Ascending aorta (tissue), 2 donors: Measurements from ENCODE around the gene SLX4. TPM values are rescaled to one million over a fixed set of nuclear protein-coding genes. Genes with fewer than 3 reads are reported as not detected.

Experiments used
- DNase-seq, 2 donors: peaks; one replicate each; pipeline ENCODE4 v3.0.0-alpha.2; 2019; ENCODE audit warnings: low spot score in 2 of 2
- H3K27ac ChIP-seq, 2 donors: fragments of 200-600 bp; sonication (generic); one replicate each; pipeline ENCODE4 v1.5.1; 2016 to 2017; ENCODE audit warnings: mild to moderate bottlenecking in 1 of 2
- H3K27me3 ChIP-seq: fragments of 200-600 bp; sonication (generic); one replicate; pipeline ENCODE4 v1.5.1; 2017
- H3K36me3 ChIP-seq, 2 donors: fragments of 200-600 bp; sonication (generic); one replicate each; pipeline ENCODE4 v1.5.1; 2016
- H3K4me1 ChIP-seq, 2 donors: fragments of 200-600 bp; sonication (generic); one replicate each; pipeline ENCODE4 v1.5.1; 2016 to 2017; ENCODE audit warnings: mild to moderate bottlenecking in 1 of 2
- H3K4me3 ChIP-seq, 2 donors: fragments of 200-600 bp; sonication (generic); one replicate each; pipeline ENCODE4 v1.5.1; 2016 to 2017; ENCODE audit warnings: mild to moderate bottlenecking in 1 of 2
- H3K9me3 ChIP-seq, 2 donors: fragments of 200-600 bp; sonication (generic); one replicate each; pipeline ENCODE4 v1.5.1; 2016
- CTCF ChIP-seq, 3 experiments: fragments of 200-600 bp in 2 of 3; fragments of 450-650 bp in 1 of 3; sonication (generic) in 2 of 3; IDR thresholded peaks; one replicate each; pipeline ENCODE4 v1.5.1; 2016 to 2019; ENCODE audit warnings: antibody characterized with exemption in 3 of 3, mild to moderate bottlenecking in 1 of 3, moderate library complexity in 1 of 3
- intact Hi-C: fragments of 100-400 bp; cut with DNase I; formaldehyde crosslinking; loops from one replicate; pipeline ENCODE4 v1.15.1; 2023
- total RNA-seq: library from RNA; depleted of rRNA; stranded (reverse); fragments of >200 nt; gene quantifications from one replicate; pipeline ENCODE4 v1.1.0, GENCODE V29; 2016

The SLX4 gene
- total RNA-seq, 1 donor from 2014 or later = 3.4 TPM

GRCh38 chr16:3597226-3597625 is 14.2 kb downstream of the SLX4 start:
- H3K27ac ChIP-seq = no peak overlapping the region
- H3K4me3 ChIP-seq = no peak overlapping the region
- DNase-seq = no peak
- no peak for TF ChIP-seq CTCF (IDR thresholded peaks at IDR 0.05)
- no peaks in the 10 kb centered on the region for H3K4me1 ChIP-seq
- H3K36me3 ChIP-seq = peaks cover 5 to 30% of the 10 kb centered on the region in 2 donors
- no peaks in the 10 kb centered on the region for H3K27me3 ChIP-seq
- no peaks in the 10 kb centered on the region for H3K9me3 ChIP-seq
- intact Hi-C loops = no loop called here

GRCh38 chr16:3596101-3596861 is 15.1 kb downstream of the SLX4 start:
- no peak for DNase-seq
- H3K4me1 ChIP-seq = no peaks in the 10 kb centered on the region
- intact Hi-C loops = no loop called here

GRCh38 chr16:3595521-3596021 is 15.8 kb downstream of the SLX4 start:
- Histone ChIP-seq H3K27ac (no peak overlapping the region), H3K4me3 (no peak overlapping the region), H3K36me3 (peaks cover 4 to 36% of the 10 kb centered on the region in 2 donors), H3K4me1 (no peaks in the 10 kb centered on the region), H3K27me3 (no peaks in the 10 kb centered on the region), H3K9me3 (no peaks in the 10 kb centered on the region)
- intact Hi-C loops = no loop called here
- no peak for DNase-seq
- no peak for TF ChIP-seq CTCF (IDR thresholded peaks at IDR 0.05)

More at GRCh38 chr16:3596101-3596861, 15.1 kb downstream of the SLX4 start:
- Histone ChIP-seq H3K4me3 (no peak overlapping the region), H3K27me3 (no peaks in the 10 kb centered on the region), H3K36me3 (peaks cover 4 to 36% of the 10 kb centered on the region in 2 donors), H3K27ac (no peak overlapping the region), H3K9me3 (no peaks in the 10 kb centered on the region)
- TF ChIP-seq CTCF (IDR thresholded peaks at IDR 0.05) = no peak

- intact Hi-C loops = no loop called here
- no peak for TF ChIP-seq CTCF (IDR thresholded peaks at IDR 0.05)
- Histone ChIP-seq H3K9me3 (no peaks in the 10 kb centered on the region), H3K27me3 (no peaks in the 10 kb centered on the region), H3K4me3 (no peak overlapping the region), H3K27ac (no peak overlapping the region), H3K4me1 (no peaks in the 10 kb centered on the region), H3K36me3 (peaks cover 4 to 39% of the 10 kb centered on the region in 2 donors)
- DNase-seq = no peak
These were observed 16.3 kb downstream of the SLX4 start for GRCh38 chr16:3595110-3595486.

GRCh38 chr16:3594316-3595109 is 16.9 kb downstream of the SLX4 start:
- no peaks in the 10 kb centered on the region for H3K9me3 ChIP-seq
- peaks cover 0 to 39% of the 10 kb centered on the region in 2 donors for H3K36me3 ChIP-seq

More at GRCh38 chr16:3594316-3595109, 16.9 kb downstream of the SLX4 start:
- no peak for TF ChIP-seq CTCF (IDR thresholded peaks at IDR 0.05)
- Histone ChIP-seq H3K4me3 (no peak overlapping the region), H3K4me1 (no peaks in the 10 kb centered on the region), H3K27ac (no peak overlapping the region), H3K27me3 (no peaks in the 10 kb centered on the region)
- intact Hi-C loops = no loop called here
- DNase-seq = no peak
